RPMI7951 (cell line): ENCODE data around the gene NPHP1. TPM values are rescaled to one million over a fixed set of nuclear protein-coding genes. Genes with fewer than 3 reads are reported as not detected.

ENCODE experiments used
- total RNA-seq: library from RNA; depleted of rRNA; stranded (reverse); fragments of >200 nt; shearing (Covaris generic); gene quantifications from 2 replicates; pipeline ENCODE4 v1.2.3, GENCODE V29; 2014; rRNA removed

Gene NPHP1
- total RNA-seq, 1 experiment from 2014 or later, result 9.6 TPM

Other genes with a start within 250 kb of the NPHP1 start
- gene MALL, start 89.2 kb downstream of the NPHP1 start, total RNA-seq, result 3.8 and 4.2 TPM in 2 replicates
- gene MTLN, start 7.5 kb upstream of the NPHP1 start, total RNA-seq, result 108 and 109 TPM in 2 replicates